H1 (cell line): ENCODE results near the gene KCTD17. TPM values are rescaled to one million over a fixed set of nuclear protein-coding genes. Genes with fewer than 3 reads are reported as not detected.

Experiments used
- CTCF ChIA-PET: fragments of 300-600 bp; sonication (Branson Sonifier 250); formaldehyde crosslinking; loops from one replicate; lab custom pipeline; 2021; ENCODE audit not compliant: partially characterized antibody; lab: Charles Lee
- POLR2A ChIA-PET: fragments of 300-600 bp; sonication (Branson Sonifier 250); formaldehyde crosslinking; loops from one replicate; lab custom pipeline; 2021; ENCODE audit warnings: inconsistent platforms; ENCODE audit not compliant: partially characterized antibody; lab: Charles Lee
- DNase-seq, 2 experiments: peaks; one replicate each; pipeline versions ENCODE4 v3.0.0 to v3.0.0-alpha.2; 2010 to 2022; ENCODE audit warnings: low spot score in 2 of 2, low read depth in 1 of 2, mixed read lengths in 1 of 2
- FAIRE-seq: peaks from 2 replicates; lab custom pipeline; 2011; peaks lifted over from hg19 to GRCh38; lab: Jason Lieb, UNC
- H2AFZ ChIP-seq: 2 replicates; pipeline ENCODE4 v1.8.1; 2012; ENCODE audit warnings: low read length, inconsistent platforms
- H2AK5ac ChIP-seq: 2 replicates; pipeline ENCODE4 v1.6.1; 2013; ENCODE audit warnings: low read depth, low read length
- H2BK120ac ChIP-seq: replicated peaks from 2 replicates; pipeline ENCODE3; 2013; ENCODE audit warnings: low read depth, low read length, inconsistent platforms
- H2BK12ac ChIP-seq: 2 replicates; pipeline ENCODE4 v1.6.1; 2013; ENCODE audit warnings: low read depth, low read length
- H2BK15ac ChIP-seq: 2 replicates; pipeline ENCODE4 v1.6.1; 2013; ENCODE audit warnings: low read length
- H2BK20ac ChIP-seq: 2 replicates; pipeline ENCODE4 v1.6.1; 2013; ENCODE audit warnings: low read length
- H2BK5ac ChIP-seq: 2 replicates; pipeline ENCODE4 v1.6.1; 2013; ENCODE audit warnings: low read depth, low read length
- H3K14ac ChIP-seq: 2 replicates; pipeline ENCODE4 v1.6.1; 2013; ENCODE audit warnings: inconsistent platforms; ENCODE audit not compliant: insufficient read length
- H3K18ac ChIP-seq: 2 replicates; pipeline ENCODE4 v1.6.1; 2013; ENCODE audit warnings: low read length; ENCODE audit errors: extremely low read depth
- H3K23ac ChIP-seq: 2 replicates; pipeline ENCODE4 v1.6.1; 2013; ENCODE audit warnings: inconsistent platforms; ENCODE audit not compliant: insufficient read length
- H3K23me2 ChIP-seq: 2 replicates; pipeline ENCODE4 v1.6.1; 2013; ENCODE audit warnings: low read depth, low read length
- H3K27ac ChIP-seq: 2 replicates; pipeline ENCODE4 v1.6.1; 2011; ENCODE audit warnings: low read depth, low read length, inconsistent platforms
- H3K27me3 ChIP-seq, 4 experiments: replicated peaks in 1 of 4; 1 replicate in 1 of 4; 2 replicates in 3 of 4; pipeline versions ENCODE4 v1.6.1 to v1.8.1; 2011 to 2013; ENCODE audit warnings: low read length in 3 of 4, mild to moderate bottlenecking in 3 of 4, inconsistent platforms in 2 of 4, mixed read lengths in 2 of 4, moderate library complexity in 1 of 4; ENCODE audit not compliant: control insufficient read depth in 3 of 4, insufficient read depth in 3 of 4; ENCODE audit errors: extremely low read depth in 1 of 4
- H3K36me3 ChIP-seq, 4 experiments: 2 replicates each; pipeline versions ENCODE4 v1.6.1 to v1.8.1; 2011 to 2013; ENCODE audit warnings: mild to moderate bottlenecking in 4 of 4, low read length in 3 of 4, moderate library complexity in 2 of 4, control low read depth in 1 of 4, inconsistent platforms in 1 of 4; ENCODE audit not compliant: insufficient read depth in 4 of 4, control insufficient read depth in 2 of 4
- H3K4ac ChIP-seq: replicated peaks from 2 replicates; pipeline ENCODE3; 2013; ENCODE audit warnings: low read length, low read depth, mixed read lengths, inconsistent platforms; ENCODE audit not compliant: insufficient read length
- H3K4me1 ChIP-seq, 4 experiments: replicated peaks in 1 of 4; 1 replicate in 1 of 4; 2 replicates in 3 of 4; pipeline versions ENCODE4 v1.6.1 to v1.8.1; 2011 to 2013; ENCODE audit warnings: low read length in 3 of 4, inconsistent platforms in 2 of 4, mixed read lengths in 1 of 4; ENCODE audit not compliant: insufficient read depth in 4 of 4, control insufficient read depth in 3 of 4
- H3K4me2 ChIP-seq, 2 experiments: 2 replicates each; pipeline versions ENCODE4 v1.6.1 to v1.8.1; 2011 to 2013; ENCODE audit warnings: low read depth in 2 of 2, low read length in 2 of 2, control low read depth in 1 of 2, inconsistent platforms in 1 of 2, mild to moderate bottlenecking in 1 of 2; ENCODE audit not compliant: insufficient read depth in 1 of 2
- H3K4me3 ChIP-seq, 4 experiments: fragments of 200-600, 300-600 bp in 1 of 4; sonication (generic), shearing (Covaris generic), sonication (Bioruptor Twin) in 1 of 4; 2 replicates each; pipeline versions ENCODE4 v1.5.1 to v1.8.1; 2011 to 2016; ENCODE audit warnings: low read length in 4 of 4, low read depth in 3 of 4, control low read depth in 2 of 4, inconsistent platforms in 2 of 4, mild to moderate bottlenecking in 2 of 4, mixed read lengths in 1 of 4, moderate library complexity in 1 of 4; ENCODE audit not compliant: insufficient read depth in 2 of 4; ENCODE audit errors: extremely low read depth in 1 of 4
- H3K56ac ChIP-seq: replicated peaks from 2 replicates; pipeline ENCODE3; 2013; ENCODE audit warnings: low read depth, mild to moderate bottlenecking, mixed read lengths, low read length, inconsistent platforms; ENCODE audit not compliant: insufficient read length
- H3K79me1 ChIP-seq: 2 replicates; pipeline ENCODE4 v1.6.1; 2013; ENCODE audit warnings: low read depth, low read length, control low read depth
- H3K79me2 ChIP-seq, 2 experiments: 2 replicates each; pipeline versions ENCODE4 v1.6.1 to v1.8.1; 2012 to 2013; ENCODE audit warnings: low read length in 2 of 2, mild to moderate bottlenecking in 2 of 2, inconsistent platforms in 1 of 2; ENCODE audit not compliant: insufficient read depth in 2 of 2, control insufficient read depth in 1 of 2
- H3K9ac ChIP-seq, 4 experiments: replicated peaks in 1 of 4; 1 replicate in 1 of 4; 2 replicates in 3 of 4; pipeline versions ENCODE4 v1.6.1 to v1.8.1; 2011 to 2013; ENCODE audit warnings: low read depth in 3 of 4, low read length in 3 of 4, control low read depth in 2 of 4, mild to moderate bottlenecking in 2 of 4, moderate library complexity in 2 of 4, inconsistent platforms in 1 of 4; ENCODE audit errors: extremely low read depth in 1 of 4
- H3K9me3 ChIP-seq, 2 experiments: 2 replicates each; pipeline versions ENCODE4 v1.6.1 to v1.8.1; 2012 to 2013; ENCODE audit warnings: mild to moderate bottlenecking in 2 of 2, moderate library complexity in 2 of 2, control low read depth in 1 of 2, inconsistent platforms in 1 of 2, low read depth in 1 of 2, low read length in 1 of 2, mixed read lengths in 1 of 2; ENCODE audit not compliant: insufficient read depth in 2 of 2
- H4K20me1 ChIP-seq, 2 experiments: replicated peaks in 1 of 2; 2 replicates each; pipeline versions ENCODE3 to v1.8.1; 2011 to 2013; ENCODE audit warnings: inconsistent platforms in 2 of 2, low read length in 2 of 2, mild to moderate bottlenecking in 1 of 2; ENCODE audit not compliant: insufficient read depth in 2 of 2, control insufficient read depth in 1 of 2
- H4K5ac ChIP-seq: 2 replicates; pipeline ENCODE4 v1.6.1; 2013; ENCODE audit warnings: low read length, low read depth, mixed read lengths, inconsistent platforms; ENCODE audit not compliant: insufficient read length
- H4K8ac ChIP-seq: 2 replicates; pipeline ENCODE4 v1.8.0; 2013; ENCODE audit warnings: mild to moderate bottlenecking, moderate library complexity, low read length, inconsistent platforms; ENCODE audit not compliant: insufficient read depth; ENCODE audit errors: extremely low read depth
- H4K91ac ChIP-seq: replicated peaks from 2 replicates; pipeline ENCODE3; 2013; ENCODE audit warnings: low read length, mixed read lengths, inconsistent platforms; ENCODE audit not compliant: insufficient read length
- CBX5 ChIP-seq: fragments of 300-800, 300-1000 bp; sonication (generic); IDR thresholded peaks from 2 replicates; pipeline ENCODE4 v1.7.1; 2016; ENCODE audit warnings: antibody characterized with exemption, low read length, low read depth
- EP300 ChIP-seq, 2 experiments: IDR thresholded peaks; 1 replicate in 1 of 2; 2 replicates in 1 of 2; pipeline ENCODE4 v1.6.1; 2011 to 2012; ENCODE audit warnings: low read depth in 2 of 2, low read length in 2 of 2, mild to moderate bottlenecking in 2 of 2, borderline replicate concordance in 1 of 2, inconsistent platforms in 1 of 2, moderate library complexity in 1 of 2
- NANOG ChIP-seq: IDR thresholded peaks from 2 replicates; pipeline ENCODE4 v1.6.1; 2011; ENCODE audit warnings: low read length, low read depth, mild to moderate bottlenecking, inconsistent platforms; ENCODE audit not compliant: insufficient read depth, poor library complexity, severe bottlenecking
- PHF8 ChIP-seq: fragments of 200-600 bp; sonication (generic); conservative IDR thresholded peaks from 2 replicates; pipeline ENCODE4 v1.7.1; 2012; ENCODE audit warnings: low read depth, mild to moderate bottlenecking, inconsistent platforms, low read length, moderate library complexity
- SIN3A ChIP-seq, 2 experiments: IDR thresholded peaks in 1 of 2; conservative IDR thresholded peaks in 1 of 2; 2 replicates each; pipeline ENCODE4 v1.6.1; 2011 to 2012; ENCODE audit warnings: low read length in 2 of 2, improper control_type of control experiment in 1 of 2, low read depth in 1 of 2, mild to moderate bottlenecking in 1 of 2
- SP1 ChIP-seq: IDR thresholded peaks from 2 replicates; pipeline ENCODE4 v1.6.1; 2011; ENCODE audit warnings: low read depth, low read length
- TCF12 ChIP-seq: IDR thresholded peaks from 2 replicates; pipeline ENCODE4 v1.6.1; 2011; ENCODE audit warnings: low read depth, mild to moderate bottlenecking, low read length
- WGBS, 2 experiments: shearing (Covaris generic) in 1 of 2; methylation state at CpG; one replicate each; pipeline versions ENCODE4 v1.1.6 to v1.1.7; 2013 to 2015; ENCODE audit warnings: low lambda C conversion rate in 2 of 2, mixed read lengths in 2 of 2, inconsistent platforms in 1 of 2, low coverage in 1 of 2, missing lambda C conversion rate in 1 of 2; ENCODE audit not compliant: insufficient replicate concordance in 2 of 2, insufficient coverage in 1 of 2, insufficient read length in 1 of 2; ENCODE audit errors: extremely low coverage in 1 of 2, missing lambda C conversion rate in 1 of 2; 5-methylcytosine and 5-hydroxymethylcytosine counted together
- polyA plus RNA-seq, 7 experiments: library from polyadenylated mRNA; depleted of rRNA in 3 of 7; stranded (reverse) in 5 of 7; unstranded in 2 of 7; fragments of >200 nt in 5 of 7; fragments of 200-250 nt in 2 of 7; gene quantifications; 1 replicate in 5 of 7; 2 replicates in 1 of 7; 4 replicates in 1 of 7; pipeline versions ENCODE4 v1.2.1 to v1.2.3, GENCODE V29; 2011 to 2013; ENCODE audit warnings: missing spikeins in 2 of 7, mixed read lengths in 2 of 7
- total RNA-seq: library from RNA; stranded (reverse); fragmentation: NEBNext Ultra II Directional; extraction: Animal tissue kit (Norgen Biotek cat#: 25700); gene quantifications from 2 replicates; pipeline ENCODE4 v1.2.1, GENCODE V29; 2021

The KCTD17 gene
- total and polyA plus RNA-seq, 2 of the 8 experiments (the other 6 are each of a cell fraction or from before 2014, with no cell fraction given) = 39.4 to 44.0 TPM

DNA sequence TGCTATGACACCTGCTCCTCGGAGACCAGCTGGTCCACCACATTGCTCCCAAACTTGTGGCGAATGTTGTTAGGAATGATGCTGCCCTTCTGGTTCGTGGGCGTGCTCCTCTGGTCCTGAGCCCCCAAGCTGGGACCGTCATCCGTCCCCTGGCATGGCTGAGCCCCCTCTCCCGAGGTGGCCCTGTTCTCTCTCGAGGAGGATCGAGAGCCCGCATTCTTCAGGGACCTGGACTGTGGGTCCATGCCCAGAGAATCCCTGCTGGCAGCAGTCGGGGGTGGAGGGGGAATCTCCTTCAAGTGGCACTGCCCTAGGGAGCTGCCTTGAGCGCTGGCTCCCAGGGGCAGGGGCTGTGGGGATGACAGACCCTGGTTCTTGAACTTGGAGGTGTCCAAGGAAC, 49.7 kb upstream of the KCTD17 start:
- DNase-seq (no peak), FAIRE-seq (no peak)
- Histone ChIP-seq H3K56ac (no peak overlapping the region), H2BK120ac (no peak overlapping the region), H3K9ac (no peak overlapping the region), H3K4me3 (no peak overlapping the region), H3K4me1 (peaks cover 0 to 7% (median 2%) of the 10 kb centered on the region in 4 experiments; a peak in 6 of 7 replicates), H3K23ac (no peak overlapping the region), H3K23me2 (no peaks in the 10 kb centered on the region), H3K79me1 (no peaks in the 10 kb centered on the region), H3K9me3 (no peaks in the 10 kb centered on the region), H4K91ac (no peak overlapping the region), H3K18ac (no peak overlapping the region; the same call in 1 of the 2 replicates), H4K8ac (no peak overlapping the region), H3K4me2 (no peak overlapping the region), H3K36me3 (no peaks in the 10 kb centered on the region), H2BK12ac (no peak overlapping the region), H2AFZ (no peak overlapping the region), H2BK5ac (no peak overlapping the region), H2AK5ac (no peak overlapping the region), H3K14ac (no peak overlapping the region), H2BK20ac (no peak overlapping the region), H4K5ac (no peak overlapping the region), H3K27ac (no peak overlapping the region), H2BK15ac (no peak overlapping the region), H3K4ac (no peak overlapping the region), H3K79me2 (no peaks in the 10 kb centered on the region), H4K20me1 (no peaks in the 10 kb centered on the region), H3K27me3 (0 out of 7 replicates have a peak, but pooled peaks cover 0 to 3% (median 1%) of the 10 kb centered on the region in 4 experiments)
- ChIA-PET POLR2A (interaction anchor here (0.7 to 1.9 kb wide), 2 partner anchors 8 to 474 kb away, joined by 3 to 5 read pairs; no protein-coding TSS in a partner anchor), CTCF (interaction anchor here (0.7 to 5.4 kb wide), 2 partner anchors 19 to 20 kb away, joined by 3 to 25 read pairs; no protein-coding TSS in a partner anchor)
- 89% methylated on average over 12 of the region's 12 CpGs; no CpG with 5 or more reads in 1 of the 2 experiments for WGBS, 2 experiments
- TF ChIP-seq CBX5 (no peak), TCF12 (no peak), SP1 (no peak), SIN3A (conservative IDR thresholded peaks at IDR 0.05 in 1 of 2, IDR thresholded peaks at IDR 0.05 in 1 of 2; ENCODE audit: low read depth in 1 of 2, low read length in 2 of 2) (no peak), PHF8 (no peak), NANOG (no peak), EP300 (IDR thresholded peaks at IDR 0.05; ENCODE audit: borderline replicate concordance in 1 of 2, low read depth in 2 of 2, low read length in 2 of 2) (no peak)
